Neural progenitor cell (in vitro differentiated cells): Measurements from ENCODE around the gene SLC35G2. TPM values are rescaled to one million over a fixed set of nuclear protein-coding genes. Genes with fewer than 3 reads are reported as not detected.

Source experiments
- DNase-seq: peaks from one replicate; pipeline ENCODE4 v3.0.0-alpha.2; 2016; ENCODE audit warnings: low spot score
- H2AFZ ChIP-seq: fragments of 200-600 bp; sonication (generic); replicated peaks from 2 replicates; pipeline ENCODE4 v1.6.1; 2016; ENCODE audit warnings: antibody characterized with exemption
- H3F3A ChIP-seq: fragments of 200-600 bp; sonication (generic); 2 replicates; pipeline ENCODE4 v1.6.1; 2016; ENCODE audit warnings: antibody characterized with exemption, low read depth
- H3K27ac ChIP-seq: fragments of 200-600 bp; sonication (generic); 2 replicates; pipeline ENCODE4 v1.5.1; 2016; ENCODE audit warnings: mild to moderate bottlenecking
- H3K27me3 ChIP-seq: fragments of 200-600 bp; sonication (generic); 2 replicates; pipeline ENCODE4 v1.6.1; 2016; ENCODE audit warnings: mild to moderate bottlenecking, moderate library complexity
- H3K36me3 ChIP-seq: fragments of 200-600 bp; sonication (generic); 2 replicates; pipeline ENCODE4 v1.5.1; 2016
- H3K4me1 ChIP-seq: fragments of 200-600 bp; sonication (generic); 2 replicates; pipeline ENCODE4 v1.6.1; 2016; ENCODE audit warnings: mixed run types
- H3K4me2 ChIP-seq: fragments of 200-600 bp; sonication (generic); 2 replicates; pipeline ENCODE4 v1.6.1; 2016
- H3K4me3 ChIP-seq: fragments of 200-600 bp; sonication (generic); 2 replicates; pipeline ENCODE4 v1.5.1; 2016
- H3K79me2 ChIP-seq: fragments of 200-600 bp; sonication (generic); 2 replicates; pipeline ENCODE4 v1.6.1; 2016; ENCODE audit warnings: low read depth
- H3K9ac ChIP-seq: fragments of 200-600 bp; sonication (generic); 2 replicates; pipeline ENCODE4 v1.6.1; 2016
- H3K9me3 ChIP-seq: fragments of 200-600 bp; sonication (generic); 2 replicates; pipeline ENCODE4 v1.5.1; 2016; ENCODE audit warnings: low read depth
- H4K20me1 ChIP-seq: fragments of 200-600 bp; sonication (generic); 2 replicates; pipeline ENCODE4 v1.6.1; 2016; ENCODE audit warnings: low read depth
- H3K27ac Mint-ChIP-seq: 3 replicates; pipeline ENCODE4 v1.8.0; 2021; ENCODE audit warnings: mixed read lengths
- H3K27me3 Mint-ChIP-seq: 2 replicates; pipeline ENCODE4 v1.8.0; 2022; ENCODE audit warnings: low read depth, mild to moderate bottlenecking, inconsistent platforms, moderate library complexity, mixed read lengths; ENCODE audit not compliant: insufficient read depth
- H3K36me3 Mint-ChIP-seq: 3 replicates; pipeline ENCODE4 v1.8.0; 2021; ENCODE audit warnings: mixed read lengths
- H3K4me1 Mint-ChIP-seq: 3 replicates; pipeline ENCODE4 v1.8.0; 2021; ENCODE audit warnings: mixed read lengths
- H3K4me3 Mint-ChIP-seq: 3 replicates; pipeline ENCODE4 v1.8.0; 2021; ENCODE audit warnings: mild to moderate bottlenecking, moderate library complexity, mixed read lengths
- H3K9me3 Mint-ChIP-seq: 3 replicates; pipeline ENCODE4 v1.8.0; 2020; ENCODE audit warnings: mixed read lengths
- EZH2 ChIP-seq: fragments of 200-600 bp; sonication (generic); IDR thresholded peaks from 2 replicates; pipeline ENCODE4 v1.6.1; 2017; ENCODE audit warnings: antibody characterized with exemption, mild to moderate bottlenecking, moderate library complexity
- EZH2phosphoT487 ChIP-seq: fragments of 200-600 bp; sonication (generic); IDR thresholded peaks from 2 replicates; pipeline ENCODE4 v1.6.1; 2017; ENCODE audit warnings: antibody characterized with exemption
- total RNA-seq: library from RNA; depleted of rRNA; stranded (reverse); fragments of >200 nt; gene quantifications from 2 replicates; pipeline ENCODE4 v1.2.3, GENCODE V29; 2015; ENCODE audit warnings: low replicate concordance
- TF ChIP-seq, protein P1 (sequence below): fragments of 200-600 bp; sonication (generic); IDR thresholded peaks from 2 replicates; pipeline ENCODE4 v1.5.1; 2017; ENCODE audit warnings: antibody characterized with exemption, mild to moderate bottlenecking

Gene SLC35G2
- total RNA-seq, 1 donor from 2014 or later: 1.5 TPM

DNA sequence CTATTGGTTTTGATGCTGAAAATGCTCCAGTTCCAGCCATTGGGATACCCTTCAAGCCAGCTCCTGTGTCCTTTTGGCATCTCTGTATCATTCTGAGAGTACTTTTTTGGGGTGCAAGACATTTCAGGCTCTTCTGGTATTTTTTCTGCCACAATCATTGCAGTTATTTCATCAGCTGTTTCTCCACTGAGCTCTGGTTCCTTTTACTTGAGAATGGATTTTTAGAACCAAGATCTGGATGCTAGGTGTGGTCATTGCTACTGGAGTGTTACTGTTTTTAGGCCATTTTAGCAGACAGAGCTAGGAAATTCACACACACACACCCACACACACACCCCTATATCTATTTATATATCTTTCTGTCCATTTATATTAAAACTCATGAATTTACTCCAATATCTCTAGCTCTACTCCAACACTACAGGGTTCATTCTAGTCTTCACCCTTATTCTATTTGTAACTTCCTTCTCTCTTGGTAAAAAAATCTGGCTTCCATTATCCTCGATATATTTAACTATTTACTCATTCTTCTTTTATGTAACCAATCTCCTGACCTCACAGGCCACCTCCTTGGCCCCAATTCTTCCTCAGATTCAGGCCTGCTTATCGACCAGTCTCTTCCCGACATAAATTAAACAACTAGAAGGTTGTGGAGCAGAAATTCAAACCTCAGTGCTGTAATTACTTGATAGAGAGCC, 17.0 kb downstream of the SLC35G2 start:
- H3K9me3 Mint-ChIP-seq: peaks cover 19% of the 10 kb centered on the region

DNA sequence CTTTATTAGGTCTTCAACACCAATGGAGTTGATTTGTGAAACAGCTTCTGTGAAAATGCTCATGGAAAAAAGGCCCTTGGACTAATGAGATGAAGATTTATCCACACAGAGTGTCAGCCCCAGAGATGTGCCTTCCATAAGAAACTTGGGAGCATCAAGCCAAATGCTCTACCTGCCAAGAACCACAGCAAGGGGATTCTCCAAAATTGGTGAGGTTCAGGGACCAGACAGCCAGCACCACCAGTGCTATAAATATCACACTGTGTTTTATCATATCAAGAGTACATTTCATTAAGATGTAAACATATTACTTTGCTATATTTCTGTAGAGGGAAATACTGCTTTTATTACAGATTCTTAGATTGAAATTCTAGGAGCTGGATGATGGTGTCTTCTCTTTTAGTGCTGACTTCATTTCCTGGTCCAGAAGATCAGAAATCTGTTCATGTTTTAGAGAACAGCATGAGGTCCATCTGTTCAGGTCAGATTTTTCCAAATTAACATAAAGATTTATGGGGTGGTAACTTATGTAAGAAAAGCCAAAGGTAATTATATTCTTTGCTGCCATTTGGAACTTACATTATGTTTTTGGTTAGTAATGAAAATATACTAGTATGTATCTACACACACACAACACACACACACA, 17.7 kb downstream of the SLC35G2 start:
- Histone ChIP-seq H3K4me1 (no peaks in the 10 kb centered on the region), H3K27me3 (no peaks in the 10 kb centered on the region), H3F3A (no peaks in the 10 kb centered on the region), H3K9ac (no peak overlapping the region), H3K4me3 (no peak overlapping the region), H2AFZ (no peak overlapping the region), H3K36me3 (no peaks in the 10 kb centered on the region), H4K20me1 (no peaks in the 10 kb centered on the region), H3K4me2 (no peak overlapping the region), H3K79me2 (no peaks in the 10 kb centered on the region), H3K27ac (no peak overlapping the region), H3K9me3 (no peaks in the 10 kb centered on the region)
- DNase-seq: no peak
- Mint-ChIP-seq H3K4me1 (peaks cover 18% of the 10 kb centered on the region), H3K27me3 (no peaks in the 10 kb centered on the region), H3K36me3 (peaks cover 17% of the 10 kb centered on the region), H3K4me3 (no peak overlapping the region), H3K27ac (no peak overlapping the region), H3K9me3 (peaks cover 14% of the 10 kb centered on the region)
- no peak for TF ChIP-seq EZH2

More for the DNA sequence above, 17.0 kb downstream of the SLC35G2 start:
- no peaks in the 10 kb centered on the region for H4K20me1 ChIP-seq
- H3K4me2 ChIP-seq: no peak overlapping the region
- peaks cover 18% of the 10 kb centered on the region for H3K4me1 Mint-ChIP-seq
- H3K36me3 Mint-ChIP-seq: peaks cover 22% of the 10 kb centered on the region
- no peaks in the 10 kb centered on the region for H3K79me2 ChIP-seq
- no peaks in the 10 kb centered on the region for H3F3A ChIP-seq
- TF ChIP-seq, protein P1, sequence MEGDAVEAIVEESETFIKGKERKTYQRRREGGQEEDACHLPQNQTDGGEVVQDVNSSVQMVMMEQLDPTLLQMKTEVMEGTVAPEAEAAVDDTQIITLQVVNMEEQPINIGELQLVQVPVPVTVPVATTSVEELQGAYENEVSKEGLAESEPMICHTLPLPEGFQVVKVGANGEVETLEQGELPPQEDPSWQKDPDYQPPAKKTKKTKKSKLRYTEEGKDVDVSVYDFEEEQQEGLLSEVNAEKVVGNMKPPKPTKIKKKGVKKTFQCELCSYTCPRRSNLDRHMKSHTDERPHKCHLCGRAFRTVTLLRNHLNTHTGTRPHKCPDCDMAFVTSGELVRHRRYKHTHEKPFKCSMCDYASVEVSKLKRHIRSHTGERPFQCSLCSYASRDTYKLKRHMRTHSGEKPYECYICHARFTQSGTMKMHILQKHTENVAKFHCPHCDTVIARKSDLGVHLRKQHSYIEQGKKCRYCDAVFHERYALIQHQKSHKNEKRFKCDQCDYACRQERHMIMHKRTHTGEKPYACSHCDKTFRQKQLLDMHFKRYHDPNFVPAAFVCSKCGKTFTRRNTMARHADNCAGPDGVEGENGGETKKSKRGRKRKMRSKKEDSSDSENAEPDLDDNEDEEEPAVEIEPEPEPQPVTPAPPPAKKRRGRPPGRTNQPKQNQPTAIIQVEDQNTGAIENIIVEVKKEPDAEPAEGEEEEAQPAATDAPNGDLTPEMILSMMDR: no peak
- TF ChIP-seq EZH2 (no peak), EZH2phosphoT487 (no peak)
- no peak overlapping the region for H3K9ac ChIP-seq
- no peak overlapping the region for H3K27ac ChIP-seq
- no peaks in the 10 kb centered on the region for H3K27me3 Mint-ChIP-seq
- no peaks in the 10 kb centered on the region for H3K9me3 ChIP-seq
- no peaks in the 10 kb centered on the region for H3K36me3 ChIP-seq
- H3K4me1 ChIP-seq: no peaks in the 10 kb centered on the region
- H3K27ac Mint-ChIP-seq: no peak overlapping the region
- H3K4me3 Mint-ChIP-seq: no peak overlapping the region
- no peak for DNase-seq
- no peaks in the 10 kb centered on the region for H3K27me3 ChIP-seq
- no peak overlapping the region for H3K4me3 ChIP-seq
- no peak overlapping the region for H2AFZ ChIP-seq

DNA sequence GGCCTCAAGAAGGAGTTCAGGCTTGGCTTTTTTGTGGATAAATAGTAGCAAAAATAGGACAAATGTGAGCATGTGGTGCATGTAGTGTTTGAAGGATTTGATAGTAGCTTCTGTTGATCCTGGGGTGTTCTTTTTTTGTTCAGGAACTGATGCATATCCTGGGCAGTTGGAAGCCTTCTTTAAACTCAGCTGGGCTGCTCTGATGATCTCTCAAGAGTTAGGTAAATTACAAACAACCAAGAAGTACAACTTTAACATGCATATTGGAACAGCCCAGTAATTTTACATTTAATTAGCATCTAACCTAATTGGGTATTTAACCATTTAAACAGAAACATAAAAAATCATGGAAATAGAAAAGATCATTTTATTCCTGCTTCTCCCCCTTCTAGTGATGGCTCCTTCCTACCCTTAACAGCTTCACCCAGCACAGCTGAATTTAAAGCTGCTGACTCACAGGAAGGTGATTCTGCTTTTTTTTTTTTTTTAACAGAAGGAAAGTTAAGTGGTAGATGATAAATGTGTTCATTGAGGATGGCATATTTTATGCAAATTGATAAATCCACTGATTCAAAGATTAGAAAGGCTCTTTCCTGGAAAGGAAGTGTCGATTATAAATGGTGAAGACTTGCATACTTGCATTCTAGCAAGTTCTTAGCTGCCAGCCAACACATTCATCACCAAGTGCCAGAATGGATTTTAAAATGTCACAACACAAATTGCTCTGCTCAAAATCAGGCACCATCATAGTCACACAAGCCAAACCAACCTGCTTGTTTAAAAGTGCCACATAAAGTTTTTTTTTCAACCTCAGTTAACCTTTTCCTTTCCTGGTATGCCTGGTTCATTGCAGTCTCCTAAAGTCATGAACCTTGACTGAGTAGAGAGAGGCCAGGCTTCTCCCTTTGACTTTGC, 20.0 kb downstream of the SLC35G2 start:
- H3K36me3 ChIP-seq: no peaks in the 10 kb centered on the region
- Mint-ChIP-seq H3K36me3 (peaks cover 17% of the 10 kb centered on the region), H3K9me3 (peaks cover 8% of the 10 kb centered on the region), H3K27me3 (peaks cover 6% of the 10 kb centered on the region), H3K4me3 (no peak overlapping the region), H3K4me1 (peaks cover 18% of the 10 kb centered on the region), H3K27ac (no peak overlapping the region)
- no peaks in the 10 kb centered on the region for H3K27me3 ChIP-seq
- H3K27ac ChIP-seq: no peak overlapping the region
- H4K20me1 ChIP-seq: no peaks in the 10 kb centered on the region
- no peak for TF ChIP-seq EZH2phosphoT487
- TF ChIP-seq, protein P1: no peak
- TF ChIP-seq EZH2: no peak
- no peak overlapping the region for H3K9ac ChIP-seq
- no peak overlapping the region for H2AFZ ChIP-seq
- no peak overlapping the region for H3K4me3 ChIP-seq
- H3F3A ChIP-seq: no peaks in the 10 kb centered on the region
- DNase-seq: no peak
- H3K4me1 ChIP-seq: no peaks in the 10 kb centered on the region
- no peaks in the 10 kb centered on the region for H3K79me2 ChIP-seq
- H3K9me3 ChIP-seq: no peaks in the 10 kb centered on the region
- no peak overlapping the region for H3K4me2 ChIP-seq
